Activated B cell treated with CpG ODN at 0.5 μM for 24 hours (primary cell): ENCODE results near the gene PCDHA1. TPM values are rescaled to one million over a fixed set of nuclear protein-coding genes. Genes with fewer than 3 reads are reported as not detected.

ENCODE experiments used
- ATAC-seq: fragments of 200-7000 bp; cut with Tn5 transposase; one replicate; pipeline ENCODE4 v1.10.0; 2021; ENCODE audit warnings: low read depth, mild to moderate bottlenecking, moderate library complexity
- CTCF ChIA-PET: fragments of 350-600 bp; sonication (Branson Sonifier 250); formaldehyde crosslinking; loops from one replicate; lab custom pipeline; 2021; ENCODE audit warnings: antibody characterized with exemption; lab: Charles Lee
- POLR2A ChIA-PET: fragments of 350-600 bp; sonication (Branson Sonifier 250); formaldehyde crosslinking; loops from one replicate; lab custom pipeline; 2021; ENCODE audit warnings: antibody characterized with exemption; lab: Charles Lee
- DNase-seq: peaks from one replicate; pipeline ENCODE4 v3.0.0; 2022
- H3K27ac Mint-ChIP-seq: one replicate; pipeline ENCODE4 v1.8.0; 2020; ENCODE audit warnings: mixed read lengths
- H3K27me3 Mint-ChIP-seq: one replicate; pipeline ENCODE4 v1.8.0; 2021; ENCODE audit warnings: mixed read lengths
- H3K36me3 Mint-ChIP-seq: one replicate; pipeline ENCODE4 v1.8.0; 2021; ENCODE audit warnings: low read depth, mixed read lengths
- H3K4me1 Mint-ChIP-seq: one replicate; pipeline ENCODE4 v1.8.0; 2021; ENCODE audit warnings: mixed read lengths
- H3K4me3 Mint-ChIP-seq: one replicate; pipeline ENCODE4 v1.8.0; 2020; ENCODE audit warnings: mild to moderate bottlenecking, mixed read lengths
- H3K9me3 Mint-ChIP-seq: one replicate; pipeline ENCODE4 v1.8.0; 2020; ENCODE audit warnings: mixed read lengths
- CTCF ChIP-seq: fragments of 200-600 bp; IDR thresholded peaks from one replicate; pipeline ENCODE4 v1.8.0; 2022; ENCODE audit warnings: antibody characterized with exemption, mild to moderate bottlenecking
- intact Hi-C: fragments of 100-400 bp; cut with micrococcal nuclease; formaldehyde crosslinking; loops from one replicate; pipeline ENCODE4 v1.15.1; 2024
- total RNA-seq: library from RNA; stranded (reverse); gene quantifications from 2 replicates; pipeline ENCODE4 v1.2.3, GENCODE V29; 2022

The PCDHA1 gene
- total RNA-seq, 1 donor from 2014 or later: not detected

DNA sequence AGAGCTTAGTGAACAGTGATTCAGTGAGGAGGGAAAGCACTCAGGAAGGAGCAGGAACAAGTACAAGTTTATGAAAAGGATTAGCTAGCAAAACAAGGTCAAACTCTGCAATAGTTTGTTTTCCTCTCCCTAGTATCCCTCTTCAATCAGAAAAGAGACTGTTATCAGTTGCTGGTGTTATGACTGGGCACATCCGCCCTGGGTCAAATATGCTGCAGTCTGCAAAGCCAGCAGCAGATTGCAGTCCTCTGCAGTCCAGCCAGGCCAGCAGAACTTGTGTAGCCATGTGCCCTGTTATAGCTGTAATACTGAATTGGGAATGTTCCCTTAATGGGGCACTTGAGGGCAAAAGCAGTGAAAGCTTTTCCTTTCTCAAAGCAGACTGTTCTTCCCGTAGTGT lies 192.3 kb downstream of the PCDHA1 start:
- Mint-ChIP-seq H3K4me1 (no peaks in the 10 kb centered on the region), H3K4me3 (no peak overlapping the region), H3K27me3 (peaks cover 7% of the 10 kb centered on the region), H3K27ac (no peak overlapping the region), H3K36me3 (no peaks in the 10 kb centered on the region), H3K9me3 (no peaks in the 10 kb centered on the region)
- ATAC-seq: no peak
- no peak for DNase-seq
- CTCF ChIA-PET: no interaction called here
- POLR2A ChIA-PET: no interaction called here
- no peak for TF ChIP-seq CTCF
- intact Hi-C loops: no loop called here

DNA sequence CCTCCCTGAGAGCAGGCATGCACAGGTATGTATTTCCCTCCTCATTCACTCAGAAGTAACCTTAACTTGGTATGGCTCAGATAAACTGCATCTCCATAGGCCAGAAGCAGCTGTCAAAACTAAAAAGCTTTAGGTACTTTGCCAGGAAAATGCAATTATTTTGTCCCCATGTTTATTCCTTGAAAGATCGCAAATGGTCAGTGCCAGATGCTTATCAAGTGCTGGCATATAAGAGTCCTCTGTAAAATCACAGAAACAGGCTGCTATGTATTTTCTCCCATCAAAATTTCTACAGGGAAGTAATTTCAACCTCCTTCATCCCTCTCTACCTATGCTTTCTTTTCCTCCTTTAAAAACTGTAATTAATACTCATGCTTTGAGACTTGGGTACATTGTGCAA lies 193.0 kb downstream of the PCDHA1 start:
- DNase-seq (no peak), ATAC-seq (no peak)
- Mint-ChIP-seq H3K27me3 (peaks cover 7% of the 10 kb centered on the region), H3K36me3 (no peaks in the 10 kb centered on the region), H3K4me1 (no peaks in the 10 kb centered on the region), H3K27ac (no peak overlapping the region), H3K9me3 (no peaks in the 10 kb centered on the region), H3K4me3 (no peak overlapping the region)
- POLR2A ChIA-PET: no interaction called here
- intact Hi-C loops: no loop called here
- no peak for TF ChIP-seq CTCF
- CTCF ChIA-PET: no interaction called here

- no peak for ATAC-seq
Measured at GRCh38 chr5:140982083-140982716, 196.3 kb downstream of the PCDHA1 start.

DNA sequence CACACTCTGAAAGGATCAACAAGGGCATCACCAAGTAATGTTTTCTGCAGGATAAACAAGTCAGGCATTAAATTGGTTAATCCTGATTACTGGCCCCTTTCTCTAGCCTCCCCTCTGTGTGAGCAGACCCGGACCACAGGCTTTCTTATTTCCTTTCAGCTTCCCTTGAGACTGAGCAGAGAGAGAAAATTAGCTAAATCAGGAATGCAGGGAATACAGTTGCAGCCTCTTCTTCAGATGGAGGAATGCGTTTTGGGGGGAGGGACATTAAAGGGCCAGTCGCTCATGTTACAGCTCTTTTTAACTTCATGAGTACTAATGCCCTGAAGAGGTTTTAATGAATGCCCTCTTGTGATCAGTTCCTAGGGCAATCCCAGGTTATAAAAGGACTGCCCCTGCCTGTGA lies 200.2 kb downstream of the PCDHA1 start:
- intact Hi-C loops: no loop called here
- Mint-ChIP-seq H3K36me3 (no peaks in the 10 kb centered on the region), H3K27me3 (peaks cover 3% of the 10 kb centered on the region), H3K4me3 (no peak overlapping the region), H3K9me3 (no peaks in the 10 kb centered on the region), H3K4me1 (no peaks in the 10 kb centered on the region), H3K27ac (no peak overlapping the region)
- CTCF ChIA-PET: no interaction called here
- ATAC-seq: no peak
- no peak for DNase-seq
- POLR2A ChIA-PET: no interaction called here
- TF ChIP-seq CTCF: no peak

More at GRCh38 chr5:140982083-140982716, 196.3 kb downstream of the PCDHA1 start:
- intact Hi-C loops: no loop called here
- no peak for TF ChIP-seq CTCF
- H3K4me3 Mint-ChIP-seq: no peak overlapping the region
- no peaks in the 10 kb centered on the region for H3K36me3 Mint-ChIP-seq
- ChIA-PET POLR2A (no interaction called here), CTCF (no interaction called here)
- no peaks in the 10 kb centered on the region for H3K9me3 Mint-ChIP-seq
- H3K4me1 Mint-ChIP-seq: no peaks in the 10 kb centered on the region
- H3K27me3 Mint-ChIP-seq: peaks cover 3% of the 10 kb centered on the region
- DNase-seq: no peak
- H3K27ac Mint-ChIP-seq: no peak overlapping the region

- H3K27ac Mint-ChIP-seq: no peak overlapping the region
- no peak for ATAC-seq
- no peaks in the 10 kb centered on the region for H3K4me1 Mint-ChIP-seq
- no peak for DNase-seq
- intact Hi-C loops: no loop called here
- H3K9me3 Mint-ChIP-seq: no peaks in the 10 kb centered on the region
- no peak for TF ChIP-seq CTCF
- POLR2A ChIA-PET: no interaction called here
- H3K4me3 Mint-ChIP-seq: no peak overlapping the region
- peaks cover 3% of the 10 kb centered on the region for H3K27me3 Mint-ChIP-seq
- CTCF ChIA-PET: no interaction called here
- H3K36me3 Mint-ChIP-seq: no peaks in the 10 kb centered on the region
Measured at GRCh38 chr5:140988100-140988499, 202.2 kb downstream of the PCDHA1 start.
